ENCODE results near the gene SUPT16H.

GRCh38 chr14:21428930-21429329 is 45.1 kb upstream of the SUPT16H start:
- TF ChIP-seq YY1 (IDR thresholded peaks at IDR 0.05; ENCODE audit: insufficient read depth, insufficient read length): no peak
- TF ChIP-seq SUZ12 (IDR thresholded peaks at IDR 0.05; ENCODE audit: extremely low read depth, insufficient read depth, insufficient read length): no peak
- no peak for TF ChIP-seq ZNF274 (IDR thresholded peaks at IDR 0.05; ENCODE audit: low read depth, low read length)
